Ectodermal cell (in vitro differentiated cells): ENCODE data around the gene CHMP1B.

Experiments
- H3K27ac ChIP-seq: 2 replicates; pipeline ENCODE4 v1.7.0; 2013; ENCODE audit warnings: mild to moderate bottlenecking, low read depth, low read length; ENCODE audit not compliant: insufficient read depth, poor library complexity, severe bottlenecking
- H3K27me3 ChIP-seq: 2 replicates; pipeline ENCODE4 v1.7.0; 2013; ENCODE audit warnings: mild to moderate bottlenecking, low read length; ENCODE audit not compliant: insufficient read depth, control insufficient read depth, poor library complexity, severe bottlenecking
- H3K36me3 ChIP-seq: one replicate; pipeline ENCODE4 v1.7.0; 2013; ENCODE audit warnings: low read length; ENCODE audit not compliant: control insufficient read depth, insufficient read depth
- H3K4me1 ChIP-seq: one replicate; pipeline ENCODE4 v1.7.0; 2013; ENCODE audit warnings: low read length; ENCODE audit not compliant: control insufficient read depth, insufficient read depth
- H3K4me3 ChIP-seq: 2 replicates; pipeline ENCODE4 v1.7.0; 2013; ENCODE audit warnings: low read depth, low read length, control low read depth; ENCODE audit not compliant: insufficient read depth
- H3K9me3 ChIP-seq: 2 replicates; pipeline ENCODE4 v1.7.0; 2013; ENCODE audit warnings: mild to moderate bottlenecking, low read length, moderate library complexity; ENCODE audit not compliant: control insufficient read depth
- WGBS, 2 experiments: methylation state at CpG; one replicate each; pipeline ENCODE4 v1.1.7; 2013; ENCODE audit warnings: missing lambda C conversion rate in 2 of 2; 5-methylcytosine and 5-hydroxymethylcytosine counted together

Gene CHMP1B

GRCh38 chr18:11818486-11819203, 32.6 kb upstream of the CHMP1B start:
- no peak overlapping the region for H3K27ac ChIP-seq
- H3K27me3 ChIP-seq = no peaks in the 10 kb centered on the region
- H3K4me3 ChIP-seq = no peak overlapping the region
- 94 to 95% methylated on average over 17 of the region's 17 CpGs for WGBS, 2 experiments
- H3K4me1 ChIP-seq = peaks cover 4% of the 10 kb centered on the region
- no peaks in the 10 kb centered on the region for H3K9me3 ChIP-seq
- no peaks in the 10 kb centered on the region for H3K36me3 ChIP-seq

GRCh38 chr18:11819938-11820337, 31.3 kb upstream of the CHMP1B start:
- H3K9me3 ChIP-seq = no peaks in the 10 kb centered on the region
- H3K27ac ChIP-seq = no peak overlapping the region
- no peaks in the 10 kb centered on the region for H3K27me3 ChIP-seq
- 95% methylated on average over 2 of the region's 2 CpGs for WGBS, 2 experiments
- H3K4me3 ChIP-seq = no peak overlapping the region
- H3K4me1 ChIP-seq = peaks cover 4% of the 10 kb centered on the region
- no peaks in the 10 kb centered on the region for H3K36me3 ChIP-seq

- no peaks in the 10 kb centered on the region for H3K36me3 ChIP-seq
- 46 to 50% methylated on average over 2 of the region's 2 CpGs for WGBS, 2 experiments
- H3K27me3 ChIP-seq = no peaks in the 10 kb centered on the region
- peaks cover 4% of the 10 kb centered on the region for H3K4me1 ChIP-seq
- no peaks in the 10 kb centered on the region for H3K9me3 ChIP-seq
- H3K4me3 ChIP-seq = no peak overlapping the region
- no peak overlapping the region for H3K27ac ChIP-seq
Observed at GRCh38 chr18:11820697-11821096, 30.5 kb upstream of the CHMP1B start.

- H3K4me3 ChIP-seq = no peak overlapping the region
- no peaks in the 10 kb centered on the region for H3K27me3 ChIP-seq
- no peaks in the 10 kb centered on the region for H3K9me3 ChIP-seq
- H3K27ac ChIP-seq = no peak overlapping the region
- 94 to 96% methylated on average over 7 of the region's 7 CpGs for WGBS, 2 experiments
- no peaks in the 10 kb centered on the region for H3K36me3 ChIP-seq
- H3K4me1 ChIP-seq = peaks cover 4% of the 10 kb centered on the region
Observed at GRCh38 chr18:11821208-11821607, 30.0 kb upstream of the CHMP1B start.

- 94 to 95% methylated on average over 40 of the region's 40 CpGs for WGBS, 2 experiments
- Histone ChIP-seq H3K4me1 (peaks cover 4% of the 10 kb centered on the region), H3K27ac (no peak overlapping the region), H3K9me3 (no peaks in the 10 kb centered on the region), H3K4me3 (no peak overlapping the region), H3K27me3 (no peaks in the 10 kb centered on the region), H3K36me3 (no peaks in the 10 kb centered on the region)
Observed at GRCh38 chr18:11821643-11822237, 29.5 kb upstream of the CHMP1B start.

GRCh38 chr18:11823545-11823944, 27.7 kb upstream of the CHMP1B start:
- 62 to 72% methylated on average over 3 to 5 of the region's 5 CpGs for WGBS, 2 experiments
- no peak overlapping the region for H3K4me3 ChIP-seq
- H3K36me3 ChIP-seq = no peaks in the 10 kb centered on the region
- no peaks in the 10 kb centered on the region for H3K27me3 ChIP-seq
- no peak overlapping the region for H3K27ac ChIP-seq
- H3K9me3 ChIP-seq = no peaks in the 10 kb centered on the region
- peaks cover 4% of the 10 kb centered on the region for H3K4me1 ChIP-seq

- Histone ChIP-seq H3K27ac (no peak overlapping the region), H3K27me3 (no peaks in the 10 kb centered on the region), H3K9me3 (no peaks in the 10 kb centered on the region), H3K4me1 (peaks cover 10% of the 10 kb centered on the region), H3K36me3 (no peaks in the 10 kb centered on the region), H3K4me3 (no peak overlapping the region)
- WGBS, 2 experiments = 82 to 86% methylated on average over 12 of the region's 12 CpGs
Observed at GRCh38 chr18:11826836-11827235, 24.4 kb upstream of the CHMP1B start.

- no peaks in the 10 kb centered on the region for H3K27me3 ChIP-seq
- 58 to 61% methylated on average over 6 of the region's 6 CpGs for WGBS, 2 experiments
- no peaks in the 10 kb centered on the region for H3K36me3 ChIP-seq
- peak overlapping the region; percentile 57 for H3K27ac ChIP-seq
- H3K9me3 ChIP-seq = no peaks in the 10 kb centered on the region
- H3K4me1 ChIP-seq = peaks cover 6% of the 10 kb centered on the region
- no peak overlapping the region for H3K4me3 ChIP-seq
Observed at GRCh38 chr18:11828786-11829432, 22.3 kb upstream of the CHMP1B start.

- Histone ChIP-seq H3K36me3 (no peaks in the 10 kb centered on the region), H3K4me1 (peaks cover 6% of the 10 kb centered on the region), H3K27me3 (no peaks in the 10 kb centered on the region), H3K9me3 (no peaks in the 10 kb centered on the region), H3K27ac (no peak overlapping the region), H3K4me3 (no peak overlapping the region)
- 88 to 100% methylated on average over 3 to 4 of the region's 4 CpGs for WGBS, 2 experiments
Observed at GRCh38 chr18:11830585-11830984, 20.6 kb upstream of the CHMP1B start.

- Histone ChIP-seq H3K4me1 (peaks cover 6% of the 10 kb centered on the region), H3K9me3 (no peaks in the 10 kb centered on the region), H3K36me3 (no peaks in the 10 kb centered on the region), H3K4me3 (no peak overlapping the region), H3K27me3 (no peaks in the 10 kb centered on the region), H3K27ac (no peak overlapping the region)
- 92 to 98% methylated on average over 3 of the region's 3 CpGs for WGBS, 2 experiments
Observed at GRCh38 chr18:11831921-11832320, 19.3 kb upstream of the CHMP1B start.
